ENCODE results near the gene UBALD2. TPM values are rescaled to one million over a fixed set of nuclear protein-coding genes. Genes with fewer than 3 reads are reported as not detected.
"Not testable (repeated sequence)": the region's sequence is repeated elsewhere in the genome, so short reads cannot be mapped to it uniquely, and the experiment has no call there.

UBALD2 gene
- polyA plus RNA-seq (2013, experiment 1 of 2) = 133 TPM
- polyA plus RNA-seq (2013, experiment 2 of 2) = 96.3 TPM

DNA sequence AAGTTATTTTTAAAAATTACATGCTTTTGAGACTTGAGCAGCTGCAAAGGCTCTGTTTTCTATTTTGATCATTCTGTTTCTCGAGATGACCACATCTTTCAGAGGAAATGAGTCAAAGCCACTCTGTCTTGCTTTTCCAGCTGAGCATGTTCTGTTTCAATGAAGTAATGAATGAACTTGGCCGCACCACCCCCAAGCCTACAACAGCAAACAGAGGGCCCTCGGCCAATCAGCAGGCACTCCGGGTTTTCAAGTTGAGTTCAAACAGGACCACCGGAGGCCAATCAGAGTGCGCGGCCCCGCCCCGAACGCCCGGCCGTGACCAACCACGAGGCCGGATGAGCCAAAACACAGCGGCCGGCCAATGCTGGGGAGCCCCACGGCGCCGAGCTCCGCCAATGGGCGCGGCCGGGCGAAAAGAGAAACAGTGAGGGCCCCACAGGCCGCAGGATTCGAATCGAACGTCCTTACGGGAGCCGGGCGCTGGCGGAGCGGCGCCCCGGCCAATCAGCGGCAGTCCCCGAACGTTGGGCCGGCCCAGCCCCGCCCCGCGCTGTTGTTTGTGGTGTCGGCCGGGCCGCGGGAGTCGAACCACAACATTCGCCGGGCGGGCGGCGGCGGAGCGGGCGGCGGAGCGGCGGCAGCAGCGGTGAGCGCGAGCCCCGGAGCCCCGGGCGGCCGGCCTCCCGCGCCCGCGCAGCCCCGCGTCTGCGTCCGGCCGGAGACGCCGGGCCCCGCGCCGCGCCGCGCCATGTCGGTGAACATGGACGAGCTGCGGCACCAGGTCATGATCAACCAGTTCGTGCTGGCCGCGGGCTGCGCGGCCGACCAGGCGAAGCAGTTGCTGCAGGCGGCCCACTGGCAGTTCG lies at the start of gene UBALD2:
Gene UBALD2, plus strand, starts transcription at position 594 of the 869 bp plus-strand sequence. Its CDS starts 158 bp downstream, at position 752.
- no peaks in the 10 kb centered on the region for H3K9me3 ChIP-seq (ENCODE audit: control insufficient read depth, low read length)
- H3K4me1 ChIP-seq (ENCODE audit: control insufficient read depth, insufficient read depth, low read length, poor library complexity, severe bottlenecking) = peaks cover 36% of the 10 kb centered on the region
- H3K27ac ChIP-seq (ENCODE audit: low read depth, low read length, severe bottlenecking) = peak within 1 kb of the TSS; percentile 85
- peak within 1 kb of the TSS; percentile 84 for H3K4me3 ChIP-seq (ENCODE audit: extremely low read depth, insufficient read depth, low read length, poor library complexity, severe bottlenecking)
- 0% methylated on average over 66 to 92 of the region's 94 CpGs for WGBS, 2 experiments (ENCODE audit: insufficient coverage in 2 of 2)
- H3K36me3 ChIP-seq (ENCODE audit: control insufficient read depth, insufficient read depth, low read length) = peaks cover 32% of the 10 kb centered on the region

DNA sequence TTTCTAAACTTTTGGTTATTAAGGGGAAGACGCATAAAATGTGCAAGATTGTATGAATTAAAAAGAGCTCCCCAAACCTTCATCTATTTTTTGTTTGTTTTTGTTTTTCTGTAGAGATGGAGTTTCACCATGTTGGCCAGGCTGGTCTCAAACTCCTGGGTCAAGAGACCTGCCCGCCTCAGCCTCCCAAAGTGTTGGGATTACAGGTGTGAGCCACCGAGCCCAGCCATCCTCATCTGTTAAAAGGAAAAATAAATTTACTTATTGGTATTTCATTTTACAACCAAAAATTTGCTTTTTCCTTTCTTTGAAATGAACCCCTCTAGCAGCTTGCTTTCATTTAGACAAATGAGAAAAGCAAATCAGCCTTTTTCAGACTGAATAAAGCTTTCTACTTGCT lies 48.1 kb upstream of the UBALD2 start:
- Histone ChIP-seq H3K4me3 (ENCODE audit: extremely low read depth, insufficient read depth, low read length, poor library complexity, severe bottlenecking) (no peak overlapping the region), H3K9me3 (ENCODE audit: control insufficient read depth, low read length) (no peaks in the 10 kb centered on the region), H3K27ac (ENCODE audit: low read depth, low read length, severe bottlenecking) (no peak overlapping the region)

DNA sequence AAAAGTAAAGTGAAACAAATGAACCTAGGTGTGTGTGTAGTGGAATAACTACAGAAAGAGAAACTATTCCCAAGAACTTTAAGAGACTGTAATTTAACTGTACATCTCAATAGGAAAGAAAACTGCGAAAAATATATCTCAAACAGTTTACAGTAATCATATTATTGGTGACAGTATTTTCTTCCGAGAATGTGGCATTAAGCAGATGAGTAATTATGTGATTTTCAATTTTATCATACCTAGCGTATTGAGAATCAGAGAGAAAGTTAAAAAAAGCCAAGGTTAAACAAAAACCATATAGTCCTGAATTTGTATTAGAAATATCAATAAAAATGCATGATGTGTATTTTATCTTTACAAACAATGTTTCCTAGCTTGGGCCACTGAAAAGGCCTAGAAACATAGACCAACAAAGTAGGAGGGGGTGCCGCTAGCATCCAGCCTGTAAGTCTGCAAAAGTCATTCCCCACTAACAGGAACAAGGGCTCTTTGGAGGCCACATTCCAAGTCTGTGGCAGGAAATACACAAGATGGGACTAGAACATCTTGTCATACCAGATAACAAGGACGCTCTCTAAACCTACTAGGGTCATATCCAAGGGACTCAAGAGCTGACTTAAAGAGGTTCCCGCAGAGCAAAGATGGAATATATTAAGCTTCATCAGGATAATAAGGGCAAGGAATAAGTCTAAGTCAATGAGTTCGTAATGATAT lies 45.3 kb upstream of the UBALD2 start:
- WGBS, 2 experiments (ENCODE audit: insufficient coverage in 2 of 2) = 64% methylated on average over 3 of the region's 7 CpGs; no CpG with 5 or more reads in 1 of the 2 experiments
- H3K4me1 ChIP-seq (ENCODE audit: control insufficient read depth, insufficient read depth, low read length, poor library complexity, severe bottlenecking) = no peaks in the 10 kb centered on the region
- H3K9me3 ChIP-seq (ENCODE audit: control insufficient read depth, low read length) = no peaks in the 10 kb centered on the region
- no peak overlapping the region for H3K27ac ChIP-seq (ENCODE audit: low read depth, low read length, severe bottlenecking)
- H3K4me3 ChIP-seq (ENCODE audit: extremely low read depth, insufficient read depth, low read length, poor library complexity, severe bottlenecking) = no peak overlapping the region
- H3K36me3 ChIP-seq (ENCODE audit: control insufficient read depth, insufficient read depth, low read length) = no peaks in the 10 kb centered on the region

More for the DNA sequence above, 48.1 kb upstream of the UBALD2 start:
- no peaks in the 10 kb centered on the region for H3K36me3 ChIP-seq (ENCODE audit: control insufficient read depth, insufficient read depth, low read length)
- no CpG with 5 or more reads among the region's 3 CpGs for WGBS, 2 experiments (ENCODE audit: insufficient coverage in 2 of 2)
- H3K4me1 ChIP-seq (ENCODE audit: control insufficient read depth, insufficient read depth, low read length, poor library complexity, severe bottlenecking) = no peaks in the 10 kb centered on the region

DNA sequence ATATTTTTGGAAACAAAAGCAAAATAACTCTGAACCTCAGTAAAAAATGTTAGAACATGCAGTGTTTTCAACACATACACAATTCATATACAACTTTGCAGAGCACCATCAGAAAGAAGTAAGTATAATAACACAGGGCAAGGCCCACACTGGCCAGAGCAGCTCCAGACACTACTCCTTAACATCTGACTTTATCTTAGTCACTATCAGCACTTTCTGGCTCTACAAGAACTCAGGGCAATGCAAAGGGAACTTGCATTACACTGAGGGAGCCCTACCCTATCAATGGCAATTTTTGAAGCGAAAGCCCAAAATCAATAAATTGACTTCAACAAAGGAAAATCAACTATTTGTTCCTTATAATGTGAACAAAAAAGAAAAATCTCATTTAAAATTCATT lies 41.3 kb upstream of the UBALD2 start:
- no peaks in the 10 kb centered on the region for H3K36me3 ChIP-seq (ENCODE audit: control insufficient read depth, insufficient read depth, low read length)
- H3K27ac ChIP-seq (ENCODE audit: low read depth, low read length, severe bottlenecking) = no peak overlapping the region
- no peaks in the 10 kb centered on the region for H3K9me3 ChIP-seq (ENCODE audit: control insufficient read depth, low read length)
- no peaks in the 10 kb centered on the region for H3K4me1 ChIP-seq (ENCODE audit: control insufficient read depth, insufficient read depth, low read length, poor library complexity, severe bottlenecking)
- H3K4me3 ChIP-seq (ENCODE audit: extremely low read depth, insufficient read depth, low read length, poor library complexity, severe bottlenecking) = no peak overlapping the region
- WGBS, 2 experiments (ENCODE audit: insufficient coverage in 2 of 2) = no CpG with 5 or more reads among the region's 1 CpG

DNA sequence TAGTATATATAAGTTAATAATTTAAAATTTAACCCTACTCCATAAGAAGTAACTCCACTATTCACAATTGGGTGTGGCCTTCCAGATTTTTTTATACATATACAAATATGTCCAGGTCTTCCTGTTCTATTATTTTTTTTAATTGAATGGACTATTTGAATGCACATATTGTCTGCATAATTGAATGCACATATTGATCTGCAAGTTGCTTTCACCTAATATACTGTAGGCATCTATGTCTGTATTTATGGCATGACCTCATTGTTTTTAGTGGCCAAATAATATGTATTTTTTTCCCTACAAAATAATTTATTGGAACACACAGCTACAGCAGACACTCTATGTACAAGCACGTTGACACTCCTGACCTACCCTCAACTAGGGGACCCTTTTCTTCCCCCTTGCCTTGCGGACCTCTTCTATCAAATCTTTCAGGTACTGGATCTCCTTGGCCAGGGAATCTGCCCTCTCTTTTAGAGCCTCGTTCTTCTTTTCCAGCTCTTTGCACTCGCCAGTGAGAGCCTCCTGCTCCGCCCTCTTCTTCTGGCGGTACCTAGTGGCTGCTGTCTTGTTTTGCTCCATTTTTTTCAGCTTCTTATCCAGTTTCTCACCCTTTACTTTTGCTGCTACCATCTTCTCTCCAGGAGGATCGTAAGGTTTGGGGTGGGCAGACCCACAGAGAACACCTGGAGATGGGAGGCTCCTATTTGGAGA lies 39.6 kb upstream of the UBALD2 start:
- not testable (repeated sequence) for H3K36me3 ChIP-seq (ENCODE audit: control insufficient read depth, insufficient read depth, low read length); H3K27ac ChIP-seq (ENCODE audit: low read depth, low read length, severe bottlenecking); H3K4me1 ChIP-seq (ENCODE audit: control insufficient read depth, insufficient read depth, low read length, poor library complexity, severe bottlenecking); H3K4me3 ChIP-seq (ENCODE audit: extremely low read depth, insufficient read depth, low read length, poor library complexity, severe bottlenecking); H3K9me3 ChIP-seq (ENCODE audit: control insufficient read depth, low read length)
- WGBS, 2 experiments (ENCODE audit: insufficient coverage in 2 of 2) = 95% methylated on average over 2 of the region's 7 CpGs; no CpG with 5 or more reads in 1 of the 2 experiments

DNA sequence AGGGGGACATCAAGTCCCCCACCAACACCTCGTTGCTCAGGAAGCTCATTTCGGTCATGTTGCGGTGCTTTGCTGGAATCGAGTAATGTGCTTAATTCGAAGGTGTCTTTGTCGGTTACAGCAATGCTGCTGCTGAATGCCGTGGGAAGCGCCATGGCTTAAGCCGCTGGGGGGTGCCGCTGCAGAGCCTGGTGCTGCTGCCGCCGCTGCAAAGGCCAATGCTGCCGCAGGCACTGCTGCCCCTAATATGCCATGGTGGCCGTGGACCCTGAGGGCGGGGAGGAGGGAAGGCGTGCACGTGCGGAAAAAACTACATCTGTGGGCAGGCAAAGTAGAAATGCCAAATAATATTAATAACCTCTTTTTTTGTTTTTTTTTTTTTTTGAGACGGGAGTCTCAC lies 38.4 kb upstream of the UBALD2 start:
- not testable (repeated sequence) for H3K36me3 ChIP-seq (ENCODE audit: control insufficient read depth, insufficient read depth, low read length); H3K27ac ChIP-seq (ENCODE audit: low read depth, low read length, severe bottlenecking); H3K9me3 ChIP-seq (ENCODE audit: control insufficient read depth, low read length); H3K4me3 ChIP-seq (ENCODE audit: extremely low read depth, insufficient read depth, low read length, poor library complexity, severe bottlenecking); H3K4me1 ChIP-seq (ENCODE audit: control insufficient read depth, insufficient read depth, low read length, poor library complexity, severe bottlenecking)
- 94 to 97% methylated on average over 12 to 13 of the region's 19 CpGs for WGBS, 2 experiments (ENCODE audit: insufficient coverage in 2 of 2)

DNA sequence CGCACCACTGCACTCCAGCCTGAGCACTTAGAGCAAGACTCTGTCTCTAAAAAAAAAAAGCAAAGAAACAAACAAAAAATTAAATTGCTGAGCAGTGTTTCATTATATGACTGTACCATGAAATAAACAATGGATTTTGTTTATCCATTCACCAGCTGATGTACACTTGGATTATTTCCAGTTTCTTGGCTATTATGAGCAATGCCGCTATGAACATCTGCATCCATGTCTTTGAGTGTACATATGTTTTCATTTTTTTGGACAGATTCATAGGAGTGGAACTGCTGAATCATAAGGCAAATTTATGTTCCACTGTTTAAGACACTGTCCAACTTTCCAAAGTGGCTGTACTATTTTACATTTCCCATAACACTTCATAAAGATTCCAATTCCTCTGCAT lies 32.8 kb upstream of the UBALD2 start:
- Histone ChIP-seq H3K4me3 (ENCODE audit: extremely low read depth, insufficient read depth, low read length, poor library complexity, severe bottlenecking) (no peak overlapping the region), H3K9me3 (ENCODE audit: control insufficient read depth, low read length) (no peaks in the 10 kb centered on the region), H3K36me3 (ENCODE audit: control insufficient read depth, insufficient read depth, low read length) (no peaks in the 10 kb centered on the region), H3K4me1 (ENCODE audit: control insufficient read depth, insufficient read depth, low read length, poor library complexity, severe bottlenecking) (no peaks in the 10 kb centered on the region), H3K27ac (ENCODE audit: low read depth, low read length, severe bottlenecking) (no peak overlapping the region)
- 100% methylated on average over 1 of the region's 2 CpGs for WGBS, 2 experiments (ENCODE audit: insufficient coverage in 2 of 2)

DNA sequence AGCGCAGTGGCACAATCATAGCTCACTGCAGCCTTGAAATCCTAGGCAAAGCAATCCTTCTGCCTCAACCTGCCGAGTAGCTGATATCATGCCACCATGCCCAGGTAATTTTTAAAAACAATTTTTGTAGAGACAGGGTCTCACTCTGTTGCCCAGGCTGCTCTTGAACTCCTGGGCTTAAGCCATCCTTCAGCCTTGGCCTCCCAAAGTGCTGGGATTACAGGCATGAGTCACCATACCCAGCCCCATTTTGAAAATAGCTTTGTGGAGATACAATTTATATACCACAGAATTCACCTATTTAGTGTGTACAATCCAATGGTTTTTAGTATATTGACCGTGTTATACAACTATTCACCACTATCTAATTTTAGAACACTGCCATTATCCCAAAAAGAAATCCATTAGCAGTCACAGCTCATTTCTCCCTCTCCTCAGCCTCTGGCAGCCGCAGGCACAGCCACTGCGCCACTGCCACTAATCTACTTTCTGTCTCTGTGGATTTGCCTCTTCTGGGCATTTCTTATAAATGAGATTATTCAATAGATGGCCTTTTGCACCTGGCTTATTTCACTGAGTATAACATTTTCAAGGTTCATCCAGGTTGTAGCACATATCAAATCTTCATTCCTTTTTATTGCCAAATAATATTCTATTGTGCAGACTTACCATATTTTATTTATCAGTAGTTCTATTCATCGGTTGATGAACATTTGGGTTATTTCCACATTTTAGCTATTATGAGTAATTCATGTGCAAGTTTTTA lies 31.4 kb upstream of the UBALD2 start:
- 90 to 100% methylated on average over 2 to 3 of the region's 6 CpGs for WGBS, 2 experiments (ENCODE audit: insufficient coverage in 2 of 2)

DNA sequence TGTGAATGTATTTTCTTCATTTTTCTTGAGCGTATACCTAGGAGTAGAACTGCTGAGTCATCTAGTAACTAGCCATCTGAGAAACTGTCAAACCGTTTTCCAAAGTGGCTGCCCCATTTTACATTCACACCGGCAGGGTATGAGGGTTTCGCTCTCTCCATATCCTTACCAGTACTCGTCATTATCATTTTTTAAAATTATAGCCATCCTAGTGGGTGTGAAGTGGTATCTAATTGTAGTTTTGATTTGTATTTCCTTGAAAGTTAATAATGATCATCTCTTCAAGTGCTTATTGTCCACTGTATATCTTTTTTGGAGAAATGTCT lies 30.8 kb upstream of the UBALD2 start:
- no peaks in the 10 kb centered on the region for H3K9me3 ChIP-seq (ENCODE audit: control insufficient read depth, low read length)
- H3K4me1 ChIP-seq (ENCODE audit: control insufficient read depth, insufficient read depth, low read length, poor library complexity, severe bottlenecking) = no peaks in the 10 kb centered on the region
- no peaks in the 10 kb centered on the region for H3K36me3 ChIP-seq (ENCODE audit: control insufficient read depth, insufficient read depth, low read length)
- WGBS, 2 experiments (ENCODE audit: insufficient coverage in 2 of 2) = 75% methylated on average over 2 of the region's 5 CpGs; no CpG with 5 or more reads in 1 of the 2 experiments
- no peak overlapping the region for H3K4me3 ChIP-seq (ENCODE audit: extremely low read depth, insufficient read depth, low read length, poor library complexity, severe bottlenecking)
- no peak overlapping the region for H3K27ac ChIP-seq (ENCODE audit: low read depth, low read length, severe bottlenecking)

More for the DNA sequence above, 31.4 kb upstream of the UBALD2 start:
- Histone ChIP-seq H3K36me3 (ENCODE audit: control insufficient read depth, insufficient read depth, low read length) (no peaks in the 10 kb centered on the region), H3K27ac (ENCODE audit: low read depth, low read length, severe bottlenecking) (no peak overlapping the region), H3K9me3 (ENCODE audit: control insufficient read depth, low read length) (no peaks in the 10 kb centered on the region), H3K4me1 (ENCODE audit: control insufficient read depth, insufficient read depth, low read length, poor library complexity, severe bottlenecking) (no peaks in the 10 kb centered on the region), H3K4me3 (ENCODE audit: extremely low read depth, insufficient read depth, low read length, poor library complexity, severe bottlenecking) (no peak overlapping the region)

DNA sequence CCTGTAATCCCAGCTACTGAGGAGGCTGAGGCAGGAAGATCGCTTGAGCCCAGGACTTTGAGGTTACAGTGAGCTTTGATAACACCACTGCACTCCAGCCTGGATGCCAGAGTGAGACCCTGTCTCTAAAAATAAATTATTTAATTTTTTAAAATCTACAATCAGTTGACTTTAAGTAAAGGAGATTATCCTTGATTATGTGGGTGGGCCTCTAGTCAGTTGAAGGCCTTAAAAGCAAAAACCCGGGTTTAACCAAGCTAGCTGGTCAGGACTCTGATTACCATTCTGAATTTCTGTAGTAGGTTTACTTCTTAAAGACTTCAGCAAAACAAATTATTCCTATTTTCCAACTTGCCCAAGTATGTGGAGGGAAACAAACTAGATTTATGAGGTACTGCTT lies 29.3 kb upstream of the UBALD2 start:
- Histone ChIP-seq H3K4me3 (ENCODE audit: extremely low read depth, insufficient read depth, low read length, poor library complexity, severe bottlenecking) (no peak overlapping the region), H3K9me3 (ENCODE audit: control insufficient read depth, low read length) (no peaks in the 10 kb centered on the region), H3K36me3 (ENCODE audit: control insufficient read depth, insufficient read depth, low read length) (no peaks in the 10 kb centered on the region), H3K27ac (ENCODE audit: low read depth, low read length, severe bottlenecking) (no peak overlapping the region), H3K4me1 (ENCODE audit: control insufficient read depth, insufficient read depth, low read length, poor library complexity, severe bottlenecking) (no peaks in the 10 kb centered on the region)
- WGBS, 2 experiments (ENCODE audit: insufficient coverage in 2 of 2) = 71 to 94% methylated on average over 1 to 2 of the region's 2 CpGs
